HG03159 (cell line): ENCODE measurements around the gene PSMA3.

ENCODE experiments used
- ATAC-seq: cut with Tn5 transposase; IDR thresholded peaks from one replicate; pipeline ENCODE4 v1.9.1; 2021; ENCODE audit warnings: mild to moderate bottlenecking, moderate library complexity; ENCODE audit not compliant: unreplicated experiment

Gene PSMA3

DNA sequence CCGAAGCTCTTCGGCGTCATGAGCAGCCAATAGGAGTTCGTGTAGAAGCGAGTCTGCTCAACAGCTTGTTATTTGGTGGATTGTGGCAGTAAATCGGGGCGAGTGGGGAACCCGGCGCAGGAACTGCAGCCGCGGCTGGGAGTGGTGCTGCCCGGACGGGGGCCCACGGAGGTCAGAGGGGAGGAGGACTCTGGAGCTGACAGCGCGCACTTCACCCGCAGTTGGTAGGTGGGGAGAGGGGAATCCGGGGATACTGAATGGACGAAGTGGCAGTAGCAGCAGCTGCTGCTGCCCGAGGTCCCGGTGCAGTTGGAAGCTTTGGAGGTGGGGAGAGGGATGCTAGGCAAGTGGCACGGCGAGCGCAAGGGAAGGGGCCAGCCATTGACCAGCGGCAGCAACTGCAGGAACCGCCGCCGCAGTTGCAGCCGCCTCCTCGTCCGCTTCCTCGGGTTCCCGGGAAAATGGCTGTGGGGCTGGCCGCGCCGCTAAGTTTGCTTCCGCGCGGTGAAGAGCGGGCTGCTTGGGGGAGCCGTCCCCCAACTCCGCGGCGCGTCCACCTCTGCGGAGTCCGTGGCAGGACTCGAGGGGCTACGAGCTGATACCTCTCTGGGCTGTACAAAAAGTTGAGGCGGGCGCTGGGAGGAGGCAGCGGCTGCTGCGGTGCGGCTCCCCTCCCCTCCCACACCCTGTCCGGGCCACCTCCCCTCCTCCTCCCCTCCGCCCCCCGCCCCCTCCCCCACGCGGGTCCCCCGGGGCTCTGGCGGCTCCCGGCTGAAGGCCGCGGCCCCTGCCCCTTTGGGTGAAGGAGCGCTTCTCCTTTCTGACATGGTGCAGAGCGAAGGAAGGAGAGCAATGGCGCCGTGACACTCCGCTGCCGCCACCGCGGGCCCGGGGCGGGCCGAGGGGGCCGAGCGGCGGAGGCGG, 54.1 kb downstream of the PSMA3 start, which contains the start of gene ARID4A:
Gene ARID4A, plus strand, starts transcription at position 79 of the 924 bp plus-strand sequence. CDS start 1,300 bp downstream, outside the sequence.
- no peak for ATAC-seq

DNA sequence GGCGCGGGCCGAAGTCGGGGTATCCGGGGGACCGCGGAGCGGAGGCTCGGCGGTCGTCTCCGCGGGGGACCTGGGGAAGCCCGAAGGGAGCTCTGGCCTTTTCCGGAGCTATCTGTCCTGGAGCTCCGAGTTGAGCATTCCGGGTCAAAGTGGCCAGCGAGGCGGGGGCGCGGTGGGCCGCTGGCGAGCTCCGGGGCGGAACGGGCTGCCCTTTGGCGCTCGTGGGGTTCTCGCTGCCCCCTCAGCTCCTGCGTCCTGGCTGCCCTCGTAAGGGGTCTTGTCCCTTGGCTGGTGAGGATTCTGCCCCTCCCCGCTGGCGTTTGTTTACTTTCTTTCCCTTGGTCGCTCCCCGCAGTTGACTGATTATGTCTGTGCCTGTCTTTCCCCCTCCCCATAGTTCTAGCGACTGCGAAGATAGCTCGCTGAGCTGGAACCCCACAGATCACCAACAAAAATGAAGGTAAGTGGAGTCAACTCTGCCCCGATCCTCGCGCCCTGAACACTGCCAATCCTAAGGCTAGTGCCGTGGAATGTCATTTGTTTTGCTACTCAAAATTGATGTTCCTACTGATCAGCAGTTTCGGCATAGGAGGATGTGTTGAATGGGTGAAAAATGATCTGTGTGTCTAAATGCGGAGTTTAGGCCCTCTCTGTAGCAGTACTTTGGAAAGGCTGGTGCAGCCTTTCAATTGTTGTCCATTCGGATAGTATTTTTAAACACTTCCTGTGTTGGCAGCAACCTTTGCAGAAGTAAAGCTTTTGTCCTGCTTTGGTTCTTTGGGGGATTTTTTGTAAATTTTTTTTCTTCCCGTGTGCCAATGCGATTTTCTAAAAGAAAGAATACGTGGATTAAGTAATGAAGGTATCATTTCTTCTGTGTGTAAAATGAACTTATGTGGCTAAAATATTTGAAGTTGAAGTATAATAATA, 55.0 kb downstream of the PSMA3 start:
- no peak for ATAC-seq

DNA sequence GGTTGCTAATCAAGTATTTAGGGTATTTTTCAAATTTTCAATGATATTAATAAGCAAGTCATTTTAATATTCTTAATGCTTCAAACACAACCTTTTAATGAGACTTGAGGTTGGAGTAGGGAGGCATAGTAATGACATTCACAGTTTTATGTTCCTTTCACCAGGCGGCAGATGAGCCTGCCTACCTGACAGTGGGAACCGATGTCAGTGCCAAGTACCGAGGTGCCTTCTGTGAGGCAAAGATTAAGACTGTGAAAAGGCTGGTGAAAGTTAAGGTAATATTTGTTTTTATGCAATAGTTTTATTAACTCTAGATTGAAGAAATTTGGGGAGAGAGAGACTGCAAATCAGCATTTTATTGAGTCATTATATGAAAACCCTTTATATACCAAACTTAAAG, 56.8 kb downstream of the PSMA3 start:
- ATAC-seq, result no peak

DNA sequence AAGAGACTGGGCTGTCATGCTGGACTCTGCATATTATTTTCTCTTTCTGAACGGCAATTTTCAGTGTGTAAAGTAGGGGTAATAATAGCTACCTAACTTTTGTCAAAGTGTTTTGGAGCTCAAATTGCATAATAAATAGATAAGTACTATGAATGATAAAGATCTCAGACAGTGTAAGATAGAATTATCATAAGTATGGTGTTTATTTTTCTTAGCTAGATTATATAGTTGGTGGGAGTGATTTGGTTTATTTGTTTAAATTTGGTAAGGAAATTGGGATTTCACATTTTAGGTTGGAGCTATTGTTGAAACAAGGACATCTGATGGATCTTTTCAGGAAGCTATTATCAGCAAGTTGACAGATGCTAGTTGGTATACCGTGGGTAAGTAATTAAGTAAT, 61.1 kb downstream of the PSMA3 start:
- no peak for ATAC-seq

DNA sequence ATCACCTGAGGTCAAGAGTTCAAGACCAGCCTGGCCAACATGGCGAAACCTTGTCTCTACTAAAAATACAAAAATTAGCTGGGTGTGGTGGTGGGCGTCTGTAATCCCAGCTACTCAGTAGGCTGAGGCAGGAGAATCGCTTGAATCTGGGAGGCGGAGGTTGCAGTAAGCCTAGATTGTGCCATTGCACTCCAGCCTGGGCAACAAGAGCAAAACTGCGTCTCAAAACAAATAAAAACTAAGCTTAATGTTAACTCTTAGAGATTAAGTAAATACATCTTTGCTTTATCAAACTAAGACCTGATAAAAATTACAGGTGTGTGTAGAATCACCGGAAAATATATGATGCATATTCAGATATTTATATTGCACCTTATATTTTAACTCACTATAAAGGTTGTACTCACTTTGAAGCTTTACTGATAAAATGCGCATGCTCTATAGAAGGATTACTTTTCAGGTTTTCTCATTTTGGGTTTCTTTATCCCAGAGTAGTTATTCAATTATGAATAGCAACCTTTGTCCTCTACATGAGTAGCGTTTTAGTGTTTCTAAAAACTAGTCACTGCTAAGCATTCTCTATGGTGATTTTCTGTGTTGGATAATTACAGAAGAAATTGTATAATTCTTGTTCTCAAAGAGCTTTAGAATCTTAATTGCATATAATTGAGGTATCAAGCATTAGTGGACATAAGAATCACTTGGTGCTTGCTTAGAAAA, 63.1 kb downstream of the PSMA3 start:
- ATAC-seq, result no peak

DNA sequence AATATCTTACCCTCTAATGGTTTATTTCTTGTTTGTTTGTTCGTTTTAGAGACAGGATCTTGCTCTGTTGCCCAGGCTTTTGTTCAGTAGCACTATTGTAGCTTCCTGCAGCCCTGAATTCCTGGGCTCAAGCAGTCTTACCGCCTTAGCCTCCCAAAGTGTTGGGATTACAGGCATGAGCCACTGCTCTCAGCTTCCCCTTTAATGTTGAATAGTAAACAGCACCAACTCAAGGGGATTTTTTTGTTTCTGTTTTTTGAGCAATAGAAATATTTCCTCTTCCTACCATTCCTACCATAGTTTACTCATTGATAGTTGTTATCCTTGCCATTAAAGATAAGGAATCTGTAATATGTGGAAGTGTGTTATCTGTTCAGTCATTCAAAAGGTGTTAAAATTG, 64.4 kb downstream of the PSMA3 start:
- no peak for ATAC-seq

DNA sequence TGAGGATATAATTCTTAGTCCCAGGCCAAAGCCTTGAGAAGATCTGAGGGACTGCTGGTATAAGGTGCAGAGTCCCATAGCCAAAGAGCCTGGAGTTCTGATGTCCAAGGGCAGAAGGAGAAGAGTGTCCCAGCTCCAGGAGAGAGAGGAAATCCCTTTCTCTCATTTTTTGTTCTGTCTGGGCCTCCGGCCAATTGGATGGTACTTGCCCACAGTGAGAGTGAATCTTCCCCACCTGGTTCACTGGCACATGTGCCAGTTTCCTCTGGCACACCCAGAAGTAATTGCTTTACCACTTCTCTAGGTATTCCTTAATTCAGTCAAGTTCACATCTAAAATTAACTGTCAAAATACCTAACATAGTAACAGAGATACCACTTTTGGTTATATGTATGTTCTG, 69.1 kb downstream of the PSMA3 start:
- ATAC-seq, result no peak

DNA sequence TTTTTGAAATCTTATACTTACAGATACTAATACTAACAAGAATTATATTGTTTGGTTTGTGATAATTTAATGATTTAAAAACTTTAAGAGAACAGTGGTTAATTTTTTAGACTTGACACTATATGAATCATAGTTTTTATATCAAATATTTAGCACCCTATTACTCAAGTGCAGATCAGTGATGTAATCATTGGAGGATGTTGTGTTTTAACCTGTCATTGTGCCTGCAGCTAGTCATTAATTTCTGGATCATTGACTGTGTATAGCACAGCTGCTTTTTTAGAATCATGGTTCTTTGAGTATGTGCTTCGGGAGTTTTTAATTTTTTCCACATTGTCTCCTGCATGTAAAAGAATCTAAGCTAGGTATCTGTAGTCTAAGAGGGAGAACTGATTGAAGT, 71.0 kb downstream of the PSMA3 start:
- no peak for ATAC-seq
